ENCODE measurements around the gene CORO6. TPM values are rescaled to one million over a fixed set of nuclear protein-coding genes. Genes with fewer than 3 reads are reported as not detected.

Gene CORO6
- total and polyA plus RNA-seq, 7 donors: 182 to 710 (median 494) TPM

DNA sequence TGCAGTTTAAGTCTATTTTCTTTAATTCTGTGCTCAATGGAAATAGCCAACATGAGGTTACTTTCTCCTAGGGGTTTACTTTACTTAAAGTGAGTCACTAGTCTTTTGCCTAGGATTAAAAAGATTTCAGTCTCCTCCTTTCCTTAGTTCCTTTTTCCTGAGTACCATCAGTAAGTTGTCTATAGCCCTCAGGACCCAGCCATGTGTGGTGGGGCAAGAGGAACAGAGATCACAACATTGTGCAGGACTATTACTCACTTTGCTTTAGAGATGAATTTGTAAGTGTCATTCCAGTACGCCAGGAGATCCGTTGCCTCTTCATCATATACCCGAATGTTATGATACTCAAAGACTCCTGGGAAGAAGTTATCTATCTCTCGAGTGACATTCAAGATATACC, 27.7 kb upstream of the CORO6 start:
- intact Hi-C loops (cut with DNase I): no loop called here
- Histone ChIP-seq H3K27ac (peak overlapping the region; percentile 47), H3K27me3 (ENCODE audit: insufficient read depth in 3 of 3, low read length in 2 of 3) (no peaks in the 10 kb centered on the region), H3K4me3 (no peak overlapping the region), H3K36me3 (ENCODE audit: insufficient read depth in 1 of 2, low read depth in 1 of 2) (peaks cover 0 to 92% of the 10 kb centered on the region in 2 donors), H3K9me3 (no peaks in the 10 kb centered on the region), H3K4me1 (peaks cover 18% of the 10 kb centered on the region)
- WGBS, 3 donors: 80 to 95% (median 86%) methylated on average over 4 of the region's 4 CpGs
- TF ChIP-seq, protein P1, sequence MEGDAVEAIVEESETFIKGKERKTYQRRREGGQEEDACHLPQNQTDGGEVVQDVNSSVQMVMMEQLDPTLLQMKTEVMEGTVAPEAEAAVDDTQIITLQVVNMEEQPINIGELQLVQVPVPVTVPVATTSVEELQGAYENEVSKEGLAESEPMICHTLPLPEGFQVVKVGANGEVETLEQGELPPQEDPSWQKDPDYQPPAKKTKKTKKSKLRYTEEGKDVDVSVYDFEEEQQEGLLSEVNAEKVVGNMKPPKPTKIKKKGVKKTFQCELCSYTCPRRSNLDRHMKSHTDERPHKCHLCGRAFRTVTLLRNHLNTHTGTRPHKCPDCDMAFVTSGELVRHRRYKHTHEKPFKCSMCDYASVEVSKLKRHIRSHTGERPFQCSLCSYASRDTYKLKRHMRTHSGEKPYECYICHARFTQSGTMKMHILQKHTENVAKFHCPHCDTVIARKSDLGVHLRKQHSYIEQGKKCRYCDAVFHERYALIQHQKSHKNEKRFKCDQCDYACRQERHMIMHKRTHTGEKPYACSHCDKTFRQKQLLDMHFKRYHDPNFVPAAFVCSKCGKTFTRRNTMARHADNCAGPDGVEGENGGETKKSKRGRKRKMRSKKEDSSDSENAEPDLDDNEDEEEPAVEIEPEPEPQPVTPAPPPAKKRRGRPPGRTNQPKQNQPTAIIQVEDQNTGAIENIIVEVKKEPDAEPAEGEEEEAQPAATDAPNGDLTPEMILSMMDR (IDR thresholded peaks at IDR 0.05): no peak
- no peak for ATAC-seq
- no peak for DNase-seq

DNA sequence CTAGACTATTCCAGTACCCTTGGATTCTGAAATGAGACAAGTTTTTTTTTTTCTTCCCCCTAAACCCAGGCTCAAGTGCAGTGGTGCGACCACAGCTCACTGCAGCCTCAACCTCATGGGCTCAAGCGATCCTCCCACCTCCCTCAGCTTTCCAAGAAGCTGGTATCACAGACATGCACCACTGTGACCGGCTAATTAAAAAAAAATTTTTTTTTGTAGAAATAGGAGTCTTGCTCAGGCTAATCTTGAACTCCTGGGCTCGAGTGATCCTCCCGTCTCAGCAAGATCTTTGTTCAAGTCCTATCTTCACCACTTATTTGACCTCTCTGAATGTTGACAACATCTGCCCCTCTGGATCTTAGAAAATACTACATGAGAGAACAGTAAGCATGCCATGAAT, 26.6 kb upstream of the CORO6 start:
- TF ChIP-seq, protein P1 (IDR thresholded peaks at IDR 0.05): no peak
- Histone ChIP-seq H3K27ac (peak overlapping the region; percentile 47), H3K36me3 (ENCODE audit: insufficient read depth in 1 of 2, low read depth in 1 of 2) (peaks cover 0 to 81% of the 10 kb centered on the region in 2 donors), H3K4me1 (peaks cover 26% of the 10 kb centered on the region), H3K9me3 (no peaks in the 10 kb centered on the region), H3K4me3 (no peak overlapping the region), H3K27me3 (ENCODE audit: insufficient read depth in 3 of 3, low read length in 2 of 3) (no peaks in the 10 kb centered on the region)
- no peak for DNase-seq
- no peak for ATAC-seq
- intact Hi-C loops (cut with DNase I): loop anchor here in 1 of 2 donors (10.0 kb wide), 1 partner anchor 55 kb away; no protein-coding TSS in a partner anchor
- 93 to 98% (median 97%) methylated on average over 5 of the region's 5 CpGs for WGBS, 3 donors

DNA sequence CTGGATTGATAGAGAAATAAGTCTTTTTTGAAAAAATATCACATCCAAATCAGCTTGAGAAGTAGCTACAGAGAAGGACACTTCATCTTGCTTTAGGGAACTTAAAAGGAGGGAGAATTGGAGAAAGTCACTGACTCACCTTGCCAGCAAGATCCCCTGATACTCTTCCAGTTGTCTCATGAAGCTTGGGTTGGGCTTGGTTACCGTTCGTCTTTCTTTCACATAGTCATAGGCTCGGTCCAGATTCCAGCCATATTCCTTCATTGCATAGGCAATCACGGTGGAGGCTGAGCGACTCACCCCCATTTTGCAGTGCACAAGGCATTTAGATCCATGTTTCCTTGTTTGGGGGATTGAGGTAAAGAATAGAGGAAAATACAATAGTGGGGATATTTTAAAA, 25.3 kb upstream of the CORO6 start:
- no peak for DNase-seq
- H3K27ac ChIP-seq: peak overlapping the region; percentile 94
- no peak overlapping the region for H3K4me3 ChIP-seq
- no peaks in the 10 kb centered on the region for H3K9me3 ChIP-seq
- no peaks in the 10 kb centered on the region for H3K27me3 ChIP-seq (ENCODE audit: insufficient read depth in 3 of 3, low read length in 2 of 3)
- TF ChIP-seq, protein P1 (IDR thresholded peaks at IDR 0.05): no peak
- no peak for ATAC-seq
- peaks cover 40% of the 10 kb centered on the region for H3K4me1 ChIP-seq
- 64 to 77% (median 68%) methylated on average over 5 of the region's 5 CpGs for WGBS, 3 donors
- peaks cover 0 to 70% of the 10 kb centered on the region in 2 donors for H3K36me3 ChIP-seq (ENCODE audit: insufficient read depth in 1 of 2, low read depth in 1 of 2)
- intact Hi-C loops (cut with DNase I): loop anchor here in 1 of 2 donors (10.0 kb wide), 1 partner anchor 57 kb away; no protein-coding TSS in a partner anchor

DNA sequence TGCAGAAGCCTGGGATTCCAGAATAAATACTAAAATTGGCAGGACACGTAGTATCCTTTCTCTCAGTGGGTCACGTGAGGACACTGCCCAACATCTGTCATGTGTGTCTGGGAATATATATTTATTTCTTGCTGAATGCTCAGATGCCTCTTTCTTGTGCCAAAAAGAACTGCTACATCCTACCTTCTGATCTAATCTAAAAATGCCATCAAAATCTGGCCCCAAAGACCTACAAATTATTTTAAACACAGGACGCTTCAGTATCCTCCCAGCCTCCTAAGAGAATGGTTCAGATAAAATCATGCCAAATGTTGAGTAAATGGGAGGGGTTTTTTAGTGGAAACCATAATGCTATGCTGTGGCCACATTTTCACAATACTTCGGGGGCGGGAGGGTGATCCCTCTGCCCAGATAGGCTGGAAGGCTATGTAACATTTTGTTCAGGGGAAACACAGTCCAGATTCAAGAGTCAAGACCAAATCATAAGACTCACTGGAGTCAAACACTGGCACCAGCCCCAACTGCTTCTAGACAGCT, 22.9 kb upstream of the CORO6 start:
- Histone ChIP-seq H3K9me3 (no peaks in the 10 kb centered on the region), H3K4me3 (no peak overlapping the region), H3K36me3 (ENCODE audit: insufficient read depth in 1 of 2, low read depth in 1 of 2) (peaks cover 0 to 47% of the 10 kb centered on the region in 2 donors), H3K27ac (peak overlapping the region; percentile 94), H3K27me3 (ENCODE audit: insufficient read depth in 3 of 3, low read length in 2 of 3) (no peaks in the 10 kb centered on the region), H3K4me1 (peaks cover 59% of the 10 kb centered on the region)
- ATAC-seq (peak in 3 of 4 donors; percentile 61 to 71 (median 63)), DNase-seq (peak; percentile 83 to 90)
- 2 to 4% (median 2%) methylated on average over 5 of the region's 5 CpGs for WGBS, 3 donors
- intact Hi-C loops (cut with DNase I): loop anchor here (2.0 to 10.0 kb wide), 2 partner anchors 15 to 59 kb away; no protein-coding TSS in a partner anchor
- TF ChIP-seq, protein P1 (IDR thresholded peaks at IDR 0.05): no peak

DNA sequence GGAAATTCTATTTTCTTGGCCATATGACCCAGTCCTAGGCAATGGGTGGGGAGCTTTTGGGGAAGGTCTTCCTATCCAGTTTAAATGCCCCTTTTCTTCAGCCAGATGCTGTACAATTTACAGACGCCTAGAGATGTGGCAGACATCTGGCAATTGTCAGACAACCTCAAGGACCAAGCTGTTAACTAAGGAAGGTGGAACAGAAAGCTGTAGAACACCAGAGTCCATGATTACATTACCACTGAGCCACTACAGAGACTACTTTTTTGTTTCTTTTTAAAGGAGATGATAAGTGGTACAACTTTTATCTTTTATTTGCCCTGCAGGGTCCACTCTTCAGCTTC, 21.1 kb upstream of the CORO6 start:
- intact Hi-C loops (cut with DNase I): loop anchor here (5.0 to 10.0 kb wide), 3 partner anchors 34 to 119 kb away; no protein-coding TSS in a partner anchor
- Histone ChIP-seq H3K36me3 (ENCODE audit: insufficient read depth in 1 of 2, low read depth in 1 of 2) (peaks cover 0 to 29% of the 10 kb centered on the region in 2 donors), H3K4me1 (peaks cover 72% of the 10 kb centered on the region)

More for the DNA sequence above, 21.1 kb upstream of the CORO6 start:
- Histone ChIP-seq H3K4me3 (peak overlapping the region; percentile 60), H3K27me3 (ENCODE audit: insufficient read depth in 3 of 3, low read length in 2 of 3) (no peaks in the 10 kb centered on the region), H3K9me3 (no peaks in the 10 kb centered on the region), H3K27ac (peak overlapping the region; percentile 94)
- TF ChIP-seq, protein P1 (IDR thresholded peaks at IDR 0.05): no peak
- DNase-seq: no peak
- 78 to 88% (median 79%) methylated on average over 1 of the region's 1 CpG for WGBS, 3 donors
- ATAC-seq: no peak
